ENCODE data around the gene SPHKAP. TPM values are rescaled to one million over a fixed set of nuclear protein-coding genes. Genes with fewer than 3 reads are reported as not detected.
A peak's percentile ranks its signal among the peaks of the same experiment; 100 is the strongest.

The SPHKAP gene
- total and polyA plus RNA-seq, 2 of the 13 experiments (the other 11 are each of a cell fraction or from before 2014, with no cell fraction given), result not detected

GRCh38 chr2:228040995-228041394 lies 140.5 kb downstream of the SPHKAP start:
- intact Hi-C loops (cut with micrococcal nuclease; ENCODE audit: unreplicated experiment) (no loop called here), in situ Hi-C loops (cut with HindIII; ENCODE audit: extremely low pct_ligation_motif_present, low pct_unique_long_range_greater_than_20kb) (no loop called here)
- H3K79me2 ChIP-seq (ENCODE audit: insufficient read depth, low read length), result no peaks in the 10 kb centered on the region
- H3K9me3 ChIP-seq (ENCODE audit: low read length), result no peaks in the 10 kb centered on the region
- TF ChIP-seq MAFK (conservative IDR thresholded peaks at IDR 0.05 in 1 of 2, IDR thresholded peaks at IDR 0.05 in 1 of 2; ENCODE audit: low read length in 2 of 2) (peak; percentile 75 to 88), ZNF264 (CRISPR knock-in tag; IDR thresholded peaks at IDR 0.05) (no peak), MAFF (IDR thresholded peaks at IDR 0.05; ENCODE audit: low read depth, low read length) (peak; percentile 80)
- no peaks in the 10 kb centered on the region for H3K36me3 ChIP-seq (replicated peaks in 1 of 2; ENCODE audit: control insufficient read depth in 1 of 2, insufficient read depth in 2 of 2, low read length in 2 of 2)
- no TSS peak for BruUV-seq (replicated peaks)
- H3K4me2 ChIP-seq (ENCODE audit: low read depth, low read length), result no peak overlapping the region
- no peak for ATAC-seq
- H3K27me3 ChIP-seq (ENCODE audit: control insufficient read depth in 1 of 2, insufficient read depth in 2 of 2, low read length in 2 of 2), result no peaks in the 10 kb centered on the region
- no peak for FAIRE-seq
- H3K4me1 ChIP-seq (ENCODE audit: insufficient read depth, low read length), result no peaks in the 10 kb centered on the region
- WGBS (ENCODE audit: low lambda C conversion rate), result 42% methylated on average over 2 of the region's 2 CpGs
- ChIA-PET POLR2A (no interaction called here), CTCF (ENCODE audit: low intra/inter-chr PET ratio, low total read pairs) (no interaction called here)
- no peak overlapping the region for H3K27ac ChIP-seq (ENCODE audit: extremely low read length, insufficient read depth, low read length)
- H3K9ac ChIP-seq (ENCODE audit: insufficient read depth, low read depth, low read length), result no peak overlapping the region
- no peak overlapping the region for H3K4me3 ChIP-seq (replicated peaks in 1 of 3; ENCODE audit: insufficient read depth in 1 of 3, low read depth in 2 of 3, low read length in 3 of 3)
- no peak overlapping the region for H2AFZ ChIP-seq (ENCODE audit: low read length)
- no peaks in the 10 kb centered on the region for H4K20me1 ChIP-seq (ENCODE audit: insufficient read depth, low read length)
- DNase-seq (ENCODE audit: low spot score), result no peak

GRCh38 chr2:228039752-228040534 lies 141.5 kb downstream of the SPHKAP start:
- H3K4me3 ChIP-seq (replicated peaks in 1 of 3; ENCODE audit: insufficient read depth in 1 of 3, low read depth in 2 of 3, low read length in 3 of 3), result no peak overlapping the region
- no TSS peak for BruUV-seq (replicated peaks)
- no peaks in the 10 kb centered on the region for H3K9me3 ChIP-seq (ENCODE audit: low read length)
- H3K9ac ChIP-seq (ENCODE audit: insufficient read depth, low read depth, low read length), result no peak overlapping the region
- H3K36me3 ChIP-seq (replicated peaks in 1 of 2; ENCODE audit: control insufficient read depth in 1 of 2, insufficient read depth in 2 of 2, low read length in 2 of 2), result no peaks in the 10 kb centered on the region
- no peaks in the 10 kb centered on the region for H3K27me3 ChIP-seq (ENCODE audit: control insufficient read depth in 1 of 2, insufficient read depth in 2 of 2, low read length in 2 of 2)
- no peak overlapping the region for H2AFZ ChIP-seq (ENCODE audit: low read length)
- POLR2A ChIA-PET, result no interaction called here
- intact Hi-C loops (cut with micrococcal nuclease; ENCODE audit: unreplicated experiment) (no loop called here), in situ Hi-C loops (cut with HindIII; ENCODE audit: extremely low pct_ligation_motif_present, low pct_unique_long_range_greater_than_20kb) (no loop called here)
- H3K27ac ChIP-seq (ENCODE audit: extremely low read length, insufficient read depth, low read length), result no peak overlapping the region
- H4K20me1 ChIP-seq (ENCODE audit: insufficient read depth, low read length), result no peaks in the 10 kb centered on the region
- FAIRE-seq, result peak; percentile 37
- no peaks in the 10 kb centered on the region for H3K4me1 ChIP-seq (ENCODE audit: insufficient read depth, low read length)
- CTCF ChIA-PET (ENCODE audit: low intra/inter-chr PET ratio, low total read pairs), result interaction anchor here (0.7 to 0.8 kb wide), 3 partner anchors 9 to 1547 kb away, joined by 3 read pairs; no protein-coding TSS in a partner anchor
- peak; percentile 92 for ATAC-seq
- DNase-seq (ENCODE audit: low spot score), result peak; percentile 41
- no peaks in the 10 kb centered on the region for H3K79me2 ChIP-seq (ENCODE audit: insufficient read depth, low read length)
- 21% methylated on average over 5 of the region's 5 CpGs for WGBS (ENCODE audit: low lambda C conversion rate)
- no peak overlapping the region for H3K4me2 ChIP-seq (ENCODE audit: low read depth, low read length)
- no peak for TF ChIP-seq SCMH1 (CRISPR knock-in tag; IDR thresholded peaks at IDR 0.05; ENCODE audit: borderline replicate concordance)
- no peak for TF ChIP-seq GZF1 (CRISPR knock-in tag; IDR thresholded peaks at IDR 0.05)
- TF ChIP-seq TARDBP (CRISPR knock-in tag; IDR thresholded peaks at IDR 0.05), result no peak
- peak; percentile 34 for TF ChIP-seq STAG1 (CRISPR knock-in tag; IDR thresholded peaks at IDR 0.05)
- no peak for TF ChIP-seq ZNF720 (CRISPR knock-in tag; IDR thresholded peaks at IDR 0.05)
- TF ChIP-seq ZFP41 (CRISPR knock-in tag; IDR thresholded peaks at IDR 0.05; ENCODE audit: borderline replicate concordance), result no peak
- TF ChIP-seq U2AF1 (optimal IDR thresholded peaks at IDR 0.05; ENCODE audit: low read depth, low read length), result no peak
- no peak for TF ChIP-seq CBX2 (IDR thresholded peaks at IDR 0.05; ENCODE audit: low read depth, low read length)
- no peak for TF ChIP-seq CBX2 (CRISPR knock-in tag; IDR thresholded peaks at IDR 0.05; ENCODE audit: low read depth)
- TF ChIP-seq SKIL (CRISPR knock-in tag; IDR thresholded peaks at IDR 0.05; ENCODE audit: borderline replicate concordance), result no peak
- no peak for TF ChIP-seq PHF5A (CRISPR knock-in tag; IDR thresholded peaks at IDR 0.05; ENCODE audit: low read depth, unreplicated experiment)
